Panc1 (cell line): ENCODE measurements around the gene SMIM13.

ENCODE experiments used
- CTCF ChIP-seq: fragments of 450-650 bp; IDR thresholded peaks from 2 replicates; pipeline ENCODE4 v1.5.1; 2017; ENCODE audit warnings: mild to moderate bottlenecking
- TCF7L2 ChIP-seq: IDR thresholded peaks from 2 replicates; pipeline ENCODE4 v1.6.1; 2011; ENCODE audit warnings: mild to moderate bottlenecking, low read depth, low read length, inconsistent platforms

DNA sequence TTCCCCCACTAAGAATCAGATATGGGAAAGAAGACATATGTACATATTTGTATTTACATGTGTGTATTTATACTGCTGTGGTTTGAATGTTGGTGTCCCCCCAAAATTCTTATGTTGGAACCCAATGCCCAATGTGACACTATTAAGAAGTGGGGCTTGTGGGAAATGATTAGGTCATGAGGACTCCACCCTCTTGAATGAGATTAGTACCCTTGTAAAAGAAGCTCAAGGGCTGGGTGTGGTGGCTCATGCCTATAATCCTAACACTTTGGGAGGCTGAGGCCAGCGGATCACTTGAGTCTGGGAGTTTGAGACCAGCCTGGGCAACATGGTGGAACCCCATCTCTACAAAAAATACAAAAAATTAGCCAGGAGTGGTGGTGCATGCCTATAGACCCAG is 3.9 kb upstream of the SMIM13 start:
- TF ChIP-seq TCF7L2: no peak
- TF ChIP-seq CTCF: no peak
